DND-41 (cell line): Measurements from ENCODE around the gene PHACTR3.

Source experiments
- CTCF ChIP-seq: IDR thresholded peaks from 2 replicates; pipeline ENCODE4 v1.5.1; 2012; ENCODE audit warnings: borderline replicate concordance, low read length, moderate library complexity, mild to moderate bottlenecking; ENCODE audit not compliant: poor library complexity, severe bottlenecking; ENCODE audit errors: extremely low read depth
- EZH2 ChIP-seq: IDR thresholded peaks from 3 replicates; pipeline ENCODE4 v1.6.1; 2012; ENCODE audit warnings: borderline replicate concordance, low read depth, mild to moderate bottlenecking, moderate library complexity, low read length, inconsistent platforms; ENCODE audit not compliant: severe bottlenecking

GRCh38 chr20:59785669-59785959 lies 181.3 kb downstream of the PHACTR3 start:
- TF ChIP-seq CTCF, result no peak
- TF ChIP-seq EZH2, result no peak
